ENCODE results near the gene TXN2.
"Not testable (repeated sequence)": the region's sequence is repeated elsewhere in the genome, so short reads cannot be mapped to it uniquely, and the experiment has no call there.

TXN2 gene

DNA sequence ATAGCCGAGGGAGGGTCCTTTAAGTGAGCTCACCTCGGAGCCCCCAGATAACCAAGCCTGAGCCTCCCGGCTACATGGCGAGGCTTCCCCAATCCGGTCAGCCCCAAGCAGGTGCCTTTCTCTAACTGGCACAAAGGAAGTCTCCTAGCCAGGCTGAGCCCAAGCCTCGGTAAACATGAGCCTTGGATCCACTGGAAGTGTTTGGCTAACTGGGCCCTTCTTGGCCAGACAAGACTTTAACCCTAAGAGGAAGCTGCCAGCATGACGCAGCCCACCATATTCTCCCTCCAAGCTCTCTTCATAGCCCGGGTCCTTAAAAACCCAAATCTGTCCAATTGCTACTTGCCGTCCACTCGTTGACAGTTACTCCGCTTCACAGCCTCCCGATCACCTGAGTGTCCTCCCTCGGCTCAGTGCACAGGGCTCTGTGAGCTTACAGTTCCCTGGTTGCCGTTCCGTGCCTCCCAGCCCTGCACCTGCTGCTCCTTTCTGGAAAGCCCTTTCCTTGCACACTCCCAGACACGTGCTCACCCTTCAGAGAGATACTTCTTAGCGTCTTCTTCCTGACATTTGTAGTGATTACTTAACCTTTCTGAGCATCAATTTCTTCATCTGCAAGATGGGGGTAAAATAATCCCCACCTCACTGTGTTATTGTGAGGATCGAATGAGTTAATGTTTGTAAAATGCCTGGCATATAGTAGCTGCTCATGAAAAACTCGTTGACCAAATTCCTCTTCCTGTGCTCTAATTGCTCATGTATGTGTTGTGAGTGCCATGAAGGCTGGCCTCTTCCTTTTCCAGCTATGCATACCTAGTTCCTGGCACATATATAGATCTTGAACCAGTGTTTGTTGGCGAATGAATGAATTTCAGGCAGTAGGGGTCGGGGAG is 25.6 kb downstream of the TXN2 start:
- no peak for DNase-seq (ENCODE audit: low read depth, low spot score)

GRCh38 chr22:36454916-36455570 is 26.4 kb downstream of the TXN2 start:
- DNase-seq (ENCODE audit: low read depth, low spot score): no peak

GRCh38 chr22:36453855-36454378 is 27.5 kb downstream of the TXN2 start:
- no peak for DNase-seq (ENCODE audit: low read depth, low spot score)

- not testable (repeated sequence) for DNase-seq (ENCODE audit: low read depth, low spot score)
These were observed 28.3 kb downstream of the TXN2 start for GRCh38 chr22:36452978-36453607.

- DNase-seq (ENCODE audit: low read depth, low spot score): no peak
These were observed 29.0 kb downstream of the TXN2 start for GRCh38 chr22:36452250-36452977.

GRCh38 chr22:36450923-36451322 is 30.5 kb downstream of the TXN2 start:
- not testable (repeated sequence) for DNase-seq (ENCODE audit: low read depth, low spot score)

DNA sequence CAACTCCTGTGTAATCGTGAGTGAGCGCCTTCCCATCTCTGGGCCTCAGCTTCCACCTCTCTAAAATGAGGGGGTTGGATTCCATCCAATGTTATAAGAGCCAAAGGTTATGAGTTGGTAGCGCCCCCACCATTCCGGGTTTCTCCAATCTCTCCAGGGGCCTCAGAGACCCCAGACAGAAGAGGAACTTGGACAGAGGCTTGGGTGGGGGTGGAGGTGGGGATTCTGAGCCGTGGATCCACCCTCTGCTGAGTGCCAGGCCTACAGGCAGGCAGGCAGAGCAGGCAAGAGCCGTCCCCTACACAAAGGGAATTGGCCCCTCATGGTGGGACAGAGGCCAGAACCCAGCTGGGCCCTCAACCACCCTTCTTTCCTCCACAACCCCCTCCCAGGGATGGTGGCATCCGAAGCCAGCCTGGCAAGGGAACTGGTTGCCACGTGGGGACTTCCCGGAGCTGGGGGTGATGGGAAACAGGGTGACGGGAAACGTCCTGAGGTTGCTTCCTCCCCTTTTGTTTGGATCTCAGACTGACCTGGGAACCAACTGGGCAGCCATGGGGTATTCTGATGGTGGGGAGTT is 31.8 kb downstream of the TXN2 start:
- no peak for DNase-seq (ENCODE audit: low read depth, low spot score)

DNA sequence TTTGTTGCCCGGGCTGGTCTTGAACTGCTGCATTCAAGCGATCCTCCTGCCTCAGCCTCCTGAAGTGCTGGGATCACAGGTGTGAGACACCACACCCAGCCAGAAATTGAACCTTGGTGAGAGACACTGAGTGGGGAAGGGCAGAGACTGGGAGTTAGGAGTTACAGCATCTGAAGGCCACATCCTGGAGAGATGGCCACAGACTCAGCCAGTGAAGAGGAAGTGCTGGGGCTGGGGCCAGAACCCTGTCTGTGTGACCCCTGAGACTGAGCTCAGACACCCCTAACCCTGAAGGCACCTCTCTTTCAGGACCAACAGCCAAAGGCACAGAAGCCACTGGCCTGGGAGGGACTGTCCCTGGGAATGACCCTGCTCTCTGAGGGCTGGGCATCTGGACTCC is 33.8 kb downstream of the TXN2 start:
- no peak for DNase-seq (ENCODE audit: low read depth, low spot score)

GRCh38 chr22:36445158-36445668 is 36.2 kb downstream of the TXN2 start:
- no peak for DNase-seq (ENCODE audit: low read depth, low spot score)

DNA sequence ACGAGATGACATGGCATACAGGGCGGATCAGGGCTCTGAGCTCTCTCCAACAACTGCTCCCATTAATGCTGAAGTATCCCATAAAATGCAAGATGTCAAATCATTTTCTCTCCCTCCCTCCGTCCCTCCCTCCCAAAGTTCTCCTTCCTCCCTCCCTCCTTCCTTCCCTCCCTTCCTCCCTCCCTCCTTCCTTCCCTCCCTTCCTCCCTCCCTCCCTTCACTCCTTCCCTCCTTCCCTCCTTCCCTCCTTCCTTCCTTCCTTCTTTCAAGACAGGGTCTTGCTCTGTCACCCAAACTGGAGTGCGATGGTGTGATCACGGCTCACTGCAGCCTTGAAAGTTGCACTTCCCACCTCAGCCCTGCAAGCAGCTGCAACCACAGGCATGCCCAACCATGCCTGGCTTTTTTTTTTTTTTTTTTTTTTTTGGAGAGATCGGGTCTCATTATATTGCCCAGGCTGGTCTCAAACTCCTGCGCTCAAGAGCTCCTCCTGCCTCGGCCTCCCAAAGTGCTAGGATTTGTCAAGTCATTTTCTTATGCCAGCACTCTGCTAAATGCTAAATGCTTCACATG is 38.2 kb downstream of the TXN2 start:
- no peak for DNase-seq (ENCODE audit: low read depth, low spot score)

GRCh38 chr22:36442506-36443197 is 38.8 kb downstream of the TXN2 start:
- DNase-seq (ENCODE audit: low read depth, low spot score): no peak

DNA sequence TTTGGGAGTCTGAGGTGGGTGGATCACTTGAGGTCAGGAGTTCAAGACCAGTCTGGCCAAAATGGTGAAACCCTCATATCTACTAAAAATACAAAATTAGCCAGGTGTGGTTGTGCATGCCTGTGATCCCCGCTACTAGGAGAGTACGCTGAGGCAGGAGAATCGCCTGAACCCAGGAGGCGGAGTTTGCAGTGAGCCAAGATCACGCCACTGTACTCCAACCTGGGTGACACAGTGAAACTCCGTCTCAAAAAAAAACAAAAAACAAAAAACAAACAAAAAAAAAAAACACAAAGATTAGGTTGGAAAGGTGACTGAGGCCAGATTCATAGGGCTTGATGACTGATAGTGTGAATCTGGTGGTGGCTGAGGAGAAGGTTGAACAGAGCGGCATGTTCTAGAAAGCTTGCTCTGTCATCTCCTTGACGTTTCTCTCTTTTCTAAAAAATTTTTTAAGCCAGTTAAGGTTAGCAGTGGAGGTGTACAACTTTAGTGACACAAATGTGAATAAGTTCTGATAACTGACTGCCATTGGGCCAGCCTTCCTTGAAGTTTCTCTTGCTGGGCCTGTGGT is 40.9 kb downstream of the TXN2 start:
- DNase-seq (ENCODE audit: low read depth, low spot score): no peak

GRCh38 chr22:36439481-36440271 is 41.8 kb downstream of the TXN2 start:
- DNase-seq (ENCODE audit: low read depth, low spot score): no peak

DNA sequence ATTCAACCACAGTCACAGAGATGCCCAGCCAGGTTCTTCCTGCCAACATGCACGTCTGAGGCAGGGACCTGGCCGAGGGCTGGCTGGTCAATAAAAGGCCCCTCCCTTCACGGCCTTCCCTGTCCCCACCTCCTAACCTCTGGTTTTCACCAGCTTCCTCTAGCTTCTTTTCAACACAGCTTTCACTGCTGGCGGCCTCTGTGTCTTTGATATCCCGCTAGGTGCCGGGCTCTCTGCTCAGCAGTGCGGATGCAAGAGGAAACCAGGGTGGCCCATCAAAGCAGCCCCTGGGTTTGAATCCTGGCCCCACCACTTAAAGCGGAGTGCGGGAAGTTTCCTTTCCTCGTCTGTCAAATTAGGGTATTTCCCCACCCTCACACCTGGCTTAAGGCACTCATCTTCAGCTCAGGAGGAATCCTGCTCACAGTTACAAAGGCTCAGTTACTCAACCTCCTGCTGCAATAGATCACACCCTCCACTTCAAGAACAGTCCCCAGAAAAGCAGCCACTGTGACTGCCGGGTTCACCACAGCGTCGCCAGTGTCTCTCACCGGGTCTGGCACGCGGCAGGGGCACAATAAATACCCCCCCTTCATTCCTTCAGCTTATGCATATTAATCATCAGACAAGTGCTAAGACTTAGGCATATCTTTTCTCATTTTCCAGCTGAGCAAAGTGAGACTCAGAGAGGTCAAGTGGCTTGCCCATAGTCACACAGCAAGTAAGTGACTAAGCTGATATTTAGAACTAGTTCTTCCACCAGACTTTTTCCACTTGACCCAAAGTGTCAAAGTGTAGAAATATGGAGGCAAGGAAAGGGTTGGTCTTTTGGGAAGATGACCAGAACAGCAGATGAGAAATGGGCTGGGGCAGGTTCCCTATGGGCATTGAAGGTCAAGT is 45.7 kb downstream of the TXN2 start:
- DNase-seq (ENCODE audit: low read depth, low spot score): no peak

- DNase-seq (ENCODE audit: low read depth, low spot score): no peak
These were observed 47.9 kb downstream of the TXN2 start for GRCh38 chr22:36433318-36434231.

DNA sequence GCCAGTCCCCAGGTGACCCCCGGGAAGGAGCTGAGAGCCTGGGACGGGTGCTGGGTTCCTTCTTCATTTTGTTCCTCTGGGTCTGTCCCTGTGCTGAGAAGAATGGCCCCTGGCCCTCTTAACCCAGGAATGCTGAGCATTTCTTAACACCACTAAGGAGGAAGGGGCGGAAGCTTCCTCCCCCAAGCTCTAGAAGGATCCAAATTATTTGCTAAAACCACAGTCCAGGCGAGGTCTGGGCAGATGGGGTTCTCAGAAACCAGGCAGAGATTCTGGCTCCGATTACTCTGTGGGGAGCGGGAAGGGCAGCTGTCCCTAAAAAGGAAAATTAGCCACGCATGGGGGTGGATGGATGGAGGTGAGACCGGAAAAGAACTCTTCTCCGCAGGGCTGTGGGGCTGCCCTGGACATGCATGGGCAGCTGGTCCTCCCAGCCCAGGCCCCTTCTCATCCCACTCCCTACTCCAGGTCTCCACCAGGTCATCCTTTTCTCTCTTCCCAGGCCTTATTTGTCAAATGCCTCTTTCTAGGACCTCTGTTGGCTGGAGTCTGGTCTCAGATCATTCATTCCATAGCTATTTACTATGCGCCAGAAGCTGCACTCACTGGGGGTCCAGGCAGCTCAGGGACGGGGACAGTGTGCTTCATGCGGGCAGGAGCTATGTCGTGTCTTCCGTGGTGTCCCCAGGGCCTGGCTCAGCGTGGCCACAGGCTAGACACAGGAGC is 48.7 kb downstream of the TXN2 start:
- DNase-seq (ENCODE audit: low read depth, low spot score): no peak
